ENCODE results near the gene CHCHD2.
A peak's percentile ranks its signal among the peaks of the same experiment; 100 is the strongest.
"Not testable (repeated sequence)": the region's sequence is repeated elsewhere in the genome, so short reads cannot be mapped to it uniquely, and the experiment has no call there.

Gene CHCHD2

GRCh38 chr7:56106108-56107073, at the start of gene CHCHD2:
Gene CHCHD2, minus strand, starts transcription at chr7:56106476. Its CDS starts 63 bp downstream, at chr7:56106413.
- peak; percentile 99 for DNase-seq (ENCODE audit: low read depth)

- not testable (repeated sequence) for DNase-seq (ENCODE audit: low read depth)
Observed at GRCh38 chr7:56131062-56131461, 24.8 kb upstream of the CHCHD2 start.

- DNase-seq (ENCODE audit: low read depth), result no peak
Observed at GRCh38 chr7:56127241-56127975, 21.1 kb upstream of the CHCHD2 start.

GRCh38 chr7:56125831-56126230, 19.6 kb upstream of the CHCHD2 start:
- no peak for DNase-seq (ENCODE audit: low read depth)

- DNase-seq (ENCODE audit: low read depth), result no peak
Observed at GRCh38 chr7:56124981-56125380, 18.7 kb upstream of the CHCHD2 start.

GRCh38 chr7:56121440-56121839, 15.2 kb upstream of the CHCHD2 start:
- DNase-seq (ENCODE audit: low read depth), result no peak

GRCh38 chr7:56115852-56116538, 9.7 kb upstream of the CHCHD2 start, which contains the start of gene NUPR2:
Gene NUPR2, minus strand, starts transcription at chr7:56116417. Its CDS starts 103 bp downstream, at chr7:56116314.
- DNase-seq (ENCODE audit: low read depth), result no peak

GRCh38 chr7:56112244-56112643, 6.0 kb upstream of the CHCHD2 start:
- not testable (repeated sequence) for DNase-seq (ENCODE audit: low read depth)

GRCh38 chr7:56110611-56111010, 4.3 kb upstream of the CHCHD2 start:
- DNase-seq (ENCODE audit: low read depth), result no peak

- DNase-seq (ENCODE audit: low read depth), result no peak
Observed at GRCh38 chr7:56107954-56108258, 1.6 kb upstream of the CHCHD2 start.

GRCh38 chr7:56105508-56105907, 768 bp downstream of the CHCHD2 start:
- DNase-seq (ENCODE audit: low read depth), result peak; percentile 79

GRCh38 chr7:56104138-56104537, 2.1 kb downstream of the CHCHD2 start:
- DNase-seq (ENCODE audit: low read depth), result not testable (repeated sequence)

GRCh38 chr7:56099653-56100052, 6.6 kb downstream of the CHCHD2 start:
- DNase-seq (ENCODE audit: low read depth), result no peak

- not testable (repeated sequence) for DNase-seq (ENCODE audit: low read depth)
Observed at GRCh38 chr7:56098187-56099008, 7.9 kb downstream of the CHCHD2 start.

GRCh38 chr7:56097700-56098099, 8.6 kb downstream of the CHCHD2 start:
- peak; percentile 75 for DNase-seq (ENCODE audit: low read depth)

- DNase-seq (ENCODE audit: low read depth), result peak; percentile 67
Observed at GRCh38 chr7:56092789-56093531, 13.3 kb downstream of the CHCHD2 start, which contains the start of gene PHKG1. Gene PHKG1, minus strand, starts transcription at chr7:56092952. Its CDS starts 4,011 bp downstream, at chr7:56088941.

GRCh38 chr7:56092388-56092787, 13.9 kb downstream of the CHCHD2 start:
- DNase-seq (ENCODE audit: low read depth), result not testable (repeated sequence)

- DNase-seq (ENCODE audit: low read depth), result no peak
Observed at GRCh38 chr7:56091591-56091990, 14.7 kb downstream of the CHCHD2 start.

GRCh38 chr7:56087445-56087844, 18.8 kb downstream of the CHCHD2 start:
- DNase-seq (ENCODE audit: low read depth), result no peak

GRCh38 chr7:56086761-56087160, 19.5 kb downstream of the CHCHD2 start:
- DNase-seq (ENCODE audit: low read depth), result no peak

Data from amniotic epithelial cell (primary cell).